Measurements from ENCODE around the gene THRB.

THRB gene

GRCh38 chr3:24439021-24439420, 55.6 kb downstream of the THRB start:
- H3K4me2 ChIP-seq (ENCODE audit: low read length): no peak overlapping the region
- no peaks in the 10 kb centered on the region for H3K79me2 ChIP-seq (ENCODE audit: control insufficient read depth, insufficient read depth, low read length)
- H3K27me3 ChIP-seq (ENCODE audit: insufficient read depth, low read length, poor library complexity): no peaks in the 10 kb centered on the region
- no CpG with 5 or more reads among the region's 4 CpGs for WGBS (ENCODE audit: extremely low coverage, insufficient coverage, low lambda C conversion rate)
- no peak overlapping the region for H4K5ac ChIP-seq (ENCODE audit: low read length)
- H3K36me3 ChIP-seq (ENCODE audit: control insufficient read depth, insufficient read depth, low read length): no peaks in the 10 kb centered on the region
- no peak overlapping the region for H3K4ac ChIP-seq (ENCODE audit: low read depth, low read length)
- no peaks in the 10 kb centered on the region for H3K4me1 ChIP-seq (ENCODE audit: control insufficient read depth, low read depth, low read length)
- DNase-seq: no peak
- no peak overlapping the region for H2AK5ac ChIP-seq (ENCODE audit: low read length)
- H3K9ac ChIP-seq (ENCODE audit: low read length): no peak overlapping the region
- H3K79me1 ChIP-seq (ENCODE audit: low read length): no peaks in the 10 kb centered on the region
- no peak overlapping the region for H2BK5ac ChIP-seq (ENCODE audit: low read length)
- no peak overlapping the region for H3K4me3 ChIP-seq (ENCODE audit: low read length)
- H4K8ac ChIP-seq (ENCODE audit: low read depth, low read length): no peak overlapping the region
- no peak overlapping the region for H3K56ac ChIP-seq (ENCODE audit: low read length)
- no peak overlapping the region for H2BK15ac ChIP-seq (replicated peaks; ENCODE audit: low read depth)
- no peak overlapping the region for H3K18ac ChIP-seq (ENCODE audit: low read length)
- H3K23ac ChIP-seq (ENCODE audit: low read length): no peak overlapping the region
- no peak overlapping the region for H2BK120ac ChIP-seq (ENCODE audit: low read depth, low read length)
- no peak overlapping the region for H3K27ac ChIP-seq (ENCODE audit: low read depth, low read length)

DNA sequence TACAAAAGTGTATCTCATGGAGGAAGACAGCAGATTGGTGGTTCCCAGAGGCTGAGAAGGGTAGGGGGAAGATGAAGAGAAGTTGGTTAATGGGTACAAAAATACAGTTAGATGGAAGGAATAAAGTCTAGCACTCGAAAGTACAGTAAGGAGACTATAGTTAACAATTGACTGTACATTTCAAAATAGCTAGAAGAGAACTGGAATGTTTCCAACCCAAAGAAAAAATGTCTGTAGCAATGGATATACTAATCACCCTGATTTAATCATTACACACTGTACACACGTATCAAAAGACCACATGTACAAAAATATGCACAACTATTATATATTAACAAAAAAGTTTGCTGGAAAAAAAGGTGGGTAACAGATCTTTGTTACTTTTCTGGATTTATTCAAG, 57.3 kb downstream of the THRB start:
- no peaks in the 10 kb centered on the region for H3K4me1 ChIP-seq (ENCODE audit: control insufficient read depth, low read depth, low read length)
- H2AK5ac ChIP-seq (ENCODE audit: low read length): no peak overlapping the region
- H3K56ac ChIP-seq (ENCODE audit: low read length): no peak overlapping the region
- no peak overlapping the region for H2BK120ac ChIP-seq (ENCODE audit: low read depth, low read length)
- no peak overlapping the region for H3K9ac ChIP-seq (ENCODE audit: low read length)
- no peaks in the 10 kb centered on the region for H3K27me3 ChIP-seq (ENCODE audit: insufficient read depth, low read length, poor library complexity)
- whole genome bisulfite sequencing (ENCODE audit: extremely low coverage, insufficient coverage, low lambda C conversion rate): no CpG with 5 or more reads among the region's 2 CpGs
- H3K18ac ChIP-seq (ENCODE audit: low read length): no peak overlapping the region
- H3K4me2 ChIP-seq (ENCODE audit: low read length): no peak overlapping the region
- no peak overlapping the region for H2BK15ac ChIP-seq (replicated peaks; ENCODE audit: low read depth)
- no peak overlapping the region for H2BK5ac ChIP-seq (ENCODE audit: low read length)
- H3K4me3 ChIP-seq (ENCODE audit: low read length): no peak overlapping the region
- DNase-seq: no peak
- H4K8ac ChIP-seq (ENCODE audit: low read depth, low read length): no peak overlapping the region
- no peak overlapping the region for H3K4ac ChIP-seq (ENCODE audit: low read depth, low read length)
- H3K36me3 ChIP-seq (ENCODE audit: control insufficient read depth, insufficient read depth, low read length): no peaks in the 10 kb centered on the region
- no peak overlapping the region for H3K23ac ChIP-seq (ENCODE audit: low read length)
- no peaks in the 10 kb centered on the region for H3K79me2 ChIP-seq (ENCODE audit: control insufficient read depth, insufficient read depth, low read length)
- no peak overlapping the region for H3K27ac ChIP-seq (ENCODE audit: low read depth, low read length)
- H3K79me1 ChIP-seq (ENCODE audit: low read length): no peaks in the 10 kb centered on the region
- H4K5ac ChIP-seq (ENCODE audit: low read length): no peak overlapping the region

- Histone ChIP-seq H4K5ac (ENCODE audit: low read length) (no peak overlapping the region), H3K79me1 (ENCODE audit: low read length) (no peaks in the 10 kb centered on the region), H3K9ac (ENCODE audit: low read length) (no peak overlapping the region), H3K56ac (ENCODE audit: low read length) (no peak overlapping the region), H3K4ac (ENCODE audit: low read depth, low read length) (no peak overlapping the region), H3K79me2 (ENCODE audit: control insufficient read depth, insufficient read depth, low read length) (no peaks in the 10 kb centered on the region), H2BK120ac (ENCODE audit: low read depth, low read length) (no peak overlapping the region), H3K18ac (ENCODE audit: low read length) (no peak overlapping the region), H2BK15ac (replicated peaks; ENCODE audit: low read depth) (no peak overlapping the region), H2AK5ac (ENCODE audit: low read length) (no peak overlapping the region), H3K4me2 (ENCODE audit: low read length) (no peak overlapping the region), H3K4me3 (ENCODE audit: low read length) (no peak overlapping the region), H3K27me3 (ENCODE audit: insufficient read depth, low read length, poor library complexity) (no peaks in the 10 kb centered on the region), H3K27ac (ENCODE audit: low read depth, low read length) (no peak overlapping the region), H3K4me1 (ENCODE audit: control insufficient read depth, low read depth, low read length) (no peaks in the 10 kb centered on the region), H3K23ac (ENCODE audit: low read length) (no peak overlapping the region), H4K8ac (ENCODE audit: low read depth, low read length) (no peak overlapping the region), H3K36me3 (ENCODE audit: control insufficient read depth, insufficient read depth, low read length) (no peaks in the 10 kb centered on the region), H2BK5ac (ENCODE audit: low read length) (no peak overlapping the region)
- DNase-seq: no peak
- WGBS (ENCODE audit: extremely low coverage, insufficient coverage, low lambda C conversion rate): no CpG with 5 or more reads among the region's 5 CpGs
These were observed 59.1 kb downstream of the THRB start for GRCh38 chr3:24435584-24435983.

DNA sequence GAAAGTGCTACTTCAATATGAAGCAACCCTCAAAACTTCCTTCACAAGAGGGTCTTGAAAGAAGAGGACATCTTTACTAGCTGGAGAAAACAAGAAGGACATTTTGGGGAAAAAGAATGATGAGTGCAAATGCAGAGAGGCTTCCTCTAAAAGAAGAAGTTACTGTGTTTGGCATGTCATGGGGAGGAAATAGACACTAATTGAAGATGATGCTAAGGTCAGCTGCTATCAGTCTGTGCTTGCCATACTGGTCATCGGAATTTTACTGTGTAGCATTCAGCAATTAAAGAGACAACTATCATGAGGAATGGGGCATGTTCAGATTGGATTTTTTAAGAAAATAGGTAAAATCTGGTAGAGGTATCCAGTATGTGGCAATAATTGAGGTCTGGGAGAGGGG, 60.0 kb downstream of the THRB start:
- Histone ChIP-seq H3K27me3 (ENCODE audit: insufficient read depth, low read length, poor library complexity) (no peaks in the 10 kb centered on the region), H2AK5ac (ENCODE audit: low read length) (no peak overlapping the region), H4K5ac (ENCODE audit: low read length) (no peak overlapping the region), H3K79me2 (ENCODE audit: control insufficient read depth, insufficient read depth, low read length) (no peaks in the 10 kb centered on the region), H2BK15ac (replicated peaks; ENCODE audit: low read depth) (no peak overlapping the region), H3K4me2 (ENCODE audit: low read length) (no peak overlapping the region), H3K79me1 (ENCODE audit: low read length) (no peaks in the 10 kb centered on the region), H2BK120ac (ENCODE audit: low read depth, low read length) (no peak overlapping the region), H3K18ac (ENCODE audit: low read length) (no peak overlapping the region), H3K36me3 (ENCODE audit: control insufficient read depth, insufficient read depth, low read length) (no peaks in the 10 kb centered on the region), H3K9ac (ENCODE audit: low read length) (no peak overlapping the region), H3K27ac (ENCODE audit: low read depth, low read length) (no peak overlapping the region), H4K8ac (ENCODE audit: low read depth, low read length) (no peak overlapping the region), H2BK5ac (ENCODE audit: low read length) (no peak overlapping the region), H3K4me3 (ENCODE audit: low read length) (no peak overlapping the region), H3K4me1 (ENCODE audit: control insufficient read depth, low read depth, low read length) (no peaks in the 10 kb centered on the region), H3K56ac (ENCODE audit: low read length) (no peak overlapping the region), H3K23ac (ENCODE audit: low read length) (no peak overlapping the region), H3K4ac (ENCODE audit: low read depth, low read length) (no peak overlapping the region)
- WGBS (ENCODE audit: extremely low coverage, insufficient coverage, low lambda C conversion rate): no CpG with 5 or more reads among the region's 1 CpG
- no peak for DNase-seq

DNA sequence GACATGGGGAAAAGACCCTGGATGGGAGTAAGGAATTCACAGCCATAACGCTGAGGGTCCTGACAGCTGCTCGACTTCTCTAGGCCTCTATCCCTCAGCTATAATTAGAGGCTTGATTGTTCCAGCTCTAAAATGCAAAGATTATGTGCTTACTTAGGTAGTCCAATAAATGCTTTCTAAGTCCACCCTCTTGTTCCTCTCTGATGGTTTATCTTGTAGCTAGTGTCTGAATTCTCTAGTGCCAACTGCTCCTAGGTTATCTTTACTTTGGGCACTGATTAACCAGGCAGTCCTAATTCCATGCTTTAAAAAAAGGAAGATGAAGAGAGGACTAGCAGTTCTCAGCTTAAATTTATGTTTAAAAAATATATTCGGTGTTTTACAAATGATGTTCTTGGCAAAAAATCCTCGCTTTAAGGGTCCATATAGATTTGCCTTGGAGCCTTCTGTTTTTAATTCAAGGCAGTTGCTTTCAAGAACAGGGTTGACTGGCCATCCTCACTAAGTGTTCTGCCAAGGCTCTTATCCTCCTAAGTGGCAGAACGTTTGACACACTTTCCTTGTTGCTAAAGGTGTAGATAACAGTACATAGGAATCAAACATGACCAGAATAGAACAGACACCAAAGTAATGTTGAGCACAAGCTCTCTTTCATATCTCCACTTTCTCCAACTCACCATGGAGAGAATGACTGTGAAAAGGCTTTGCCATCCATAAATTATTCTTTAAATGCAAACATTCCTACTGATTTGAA, 60.6 kb downstream of the THRB start:
- Histone ChIP-seq H3K79me1 (ENCODE audit: low read length) (no peaks in the 10 kb centered on the region), H3K18ac (ENCODE audit: low read length) (no peak overlapping the region), H3K9ac (ENCODE audit: low read length) (no peak overlapping the region), H3K56ac (ENCODE audit: low read length) (no peak overlapping the region), H3K4me1 (ENCODE audit: control insufficient read depth, low read depth, low read length) (no peaks in the 10 kb centered on the region), H3K4ac (ENCODE audit: low read depth, low read length) (no peak overlapping the region), H4K5ac (ENCODE audit: low read length) (no peak overlapping the region), H2BK120ac (ENCODE audit: low read depth, low read length) (no peak overlapping the region), H3K23ac (ENCODE audit: low read length) (no peak overlapping the region), H3K4me2 (ENCODE audit: low read length) (no peak overlapping the region), H3K36me3 (ENCODE audit: control insufficient read depth, insufficient read depth, low read length) (no peaks in the 10 kb centered on the region), H2BK15ac (replicated peaks; ENCODE audit: low read depth) (no peak overlapping the region), H2BK5ac (ENCODE audit: low read length) (no peak overlapping the region), H3K27me3 (ENCODE audit: insufficient read depth, low read length, poor library complexity) (no peaks in the 10 kb centered on the region), H3K4me3 (ENCODE audit: low read length) (no peak overlapping the region), H2AK5ac (ENCODE audit: low read length) (no peak overlapping the region), H3K27ac (ENCODE audit: low read depth, low read length) (no peak overlapping the region), H3K79me2 (ENCODE audit: control insufficient read depth, insufficient read depth, low read length) (no peaks in the 10 kb centered on the region), H4K8ac (ENCODE audit: low read depth, low read length) (no peak overlapping the region)
- DNase-seq: no peak
- WGBS (ENCODE audit: extremely low coverage, insufficient coverage, low lambda C conversion rate): no CpG with 5 or more reads among the region's 5 CpGs

GRCh38 chr3:24432989-24433388, 61.7 kb downstream of the THRB start:
- no peak overlapping the region for H3K4me2 ChIP-seq (ENCODE audit: low read length)
- no peak overlapping the region for H3K4me3 ChIP-seq (ENCODE audit: low read length)
- H3K27me3 ChIP-seq (ENCODE audit: insufficient read depth, low read length, poor library complexity): no peaks in the 10 kb centered on the region
- no peaks in the 10 kb centered on the region for H3K79me1 ChIP-seq (ENCODE audit: low read length)
- peak; percentile 13 for DNase-seq
- H3K4me1 ChIP-seq (ENCODE audit: control insufficient read depth, low read depth, low read length): no peaks in the 10 kb centered on the region
- no peak overlapping the region for H2BK120ac ChIP-seq (ENCODE audit: low read depth, low read length)
- no peak overlapping the region for H3K4ac ChIP-seq (ENCODE audit: low read depth, low read length)
- H3K79me2 ChIP-seq (ENCODE audit: control insufficient read depth, insufficient read depth, low read length): no peaks in the 10 kb centered on the region
- H2AK5ac ChIP-seq (ENCODE audit: low read length): no peak overlapping the region
- no peak overlapping the region for H3K9ac ChIP-seq (ENCODE audit: low read length)
- H3K27ac ChIP-seq (ENCODE audit: low read depth, low read length): no peak overlapping the region
- no peak overlapping the region for H3K56ac ChIP-seq (ENCODE audit: low read length)
- H4K5ac ChIP-seq (ENCODE audit: low read length): no peak overlapping the region
- no peak overlapping the region for H2BK15ac ChIP-seq (replicated peaks; ENCODE audit: low read depth)
- H4K8ac ChIP-seq (ENCODE audit: low read depth, low read length): no peak overlapping the region
- no peak overlapping the region for H3K23ac ChIP-seq (ENCODE audit: low read length)
- H2BK5ac ChIP-seq (ENCODE audit: low read length): no peak overlapping the region
- no peak overlapping the region for H3K18ac ChIP-seq (ENCODE audit: low read length)
- no peaks in the 10 kb centered on the region for H3K36me3 ChIP-seq (ENCODE audit: control insufficient read depth, insufficient read depth, low read length)
